ENCODE measurements around the gene TRMT61A. TPM values are rescaled to one million over a fixed set of nuclear protein-coding genes. Genes with fewer than 3 reads are reported as not detected.

TRMT61A gene
- total and polyA plus RNA-seq, 2 donors (not counting 3 experiments of a cell fraction or from before 2014, with no cell fraction given), result 6.8 to 10.6 TPM

- no peak overlapping the region for H3K27ac ChIP-seq (ENCODE audit: insufficient read depth, low read depth, low read length)
- ChIA-PET POLR2A (no interaction called here), CTCF (interaction anchor here (2.0 kb wide), 1 partner anchor 16 kb away, joined by 5 read pairs; no protein-coding TSS in a partner anchor)
- DNase-seq (ENCODE audit: low read depth, low spot score) (peak; percentile 88), FAIRE-seq (peak; percentile 81)
- BruUV-seq (replicated peaks), result no TSS peak
- no peaks in the 10 kb centered on the region for H3K27me3 ChIP-seq (ENCODE audit: control insufficient read depth in 2 of 2, insufficient read depth in 2 of 2, low read length in 2 of 2)
- no peak for TF ChIP-seq POLR2A (IDR thresholded peaks at IDR 0.05; ENCODE audit: low read depth, low read length)
- TF ChIP-seq, protein P1, sequence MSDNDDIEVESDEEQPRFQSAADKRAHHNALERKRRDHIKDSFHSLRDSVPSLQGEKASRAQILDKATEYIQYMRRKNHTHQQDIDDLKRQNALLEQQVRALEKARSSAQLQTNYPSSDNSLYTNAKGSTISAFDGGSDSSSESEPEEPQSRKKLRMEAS (IDR thresholded peaks at IDR 0.05; ENCODE audit: insufficient read depth, insufficient read length), result no peak
- no peak for TF ChIP-seq EZH2 (IDR thresholded peaks at IDR 0.05; ENCODE audit: borderline replicate concordance, low read depth, low read length, severe bottlenecking)
- TF ChIP-seq GATA2 (IDR thresholded peaks at IDR 0.05; ENCODE audit: insufficient read depth, insufficient read length, low read depth, low read length), result no peak
- TF ChIP-seq MYC (IDR thresholded peaks at IDR 0.05; ENCODE audit: low read depth, low read length), result no peak
- TF ChIP-seq CTCF (IDR thresholded peaks at IDR 0.05; ENCODE audit: extremely low read depth in 1 of 2, insufficient read depth in 1 of 2, low read depth in 1 of 2, low read length in 2 of 2), result no peak
- no peak for TF ChIP-seq POLR2AphosphoS5 (IDR thresholded peaks at IDR 0.05; ENCODE audit: insufficient read depth, low read depth, low read length)
- TF ChIP-seq JUN (IDR thresholded peaks at IDR 0.05; ENCODE audit: borderline replicate concordance, insufficient read depth, insufficient read length, low read depth), result no peak
- no peak for TF ChIP-seq FOS (IDR thresholded peaks at IDR 0.05; ENCODE audit: borderline replicate concordance, insufficient read depth, low read length)
- no peak overlapping the region for H3K4me2 ChIP-seq (ENCODE audit: insufficient read depth, low read length)
- H3K9ac ChIP-seq (replicated peaks; ENCODE audit: extremely low read depth, insufficient read depth, low read length), result no peak overlapping the region
- intact Hi-C loops (cut with micrococcal nuclease) (no loop called here), dilution Hi-C loops (cut with MboI; ENCODE audit: extremely low pct_ligation_motif_present, low sequenced_read_pairs) (no loop called here)
- H3K4me3 ChIP-seq (replicated peaks in 1 of 3; ENCODE audit: insufficient read depth in 1 of 3, low read depth in 1 of 3, low read length in 3 of 3), result no peak overlapping the region
- no peak overlapping the region for H2AFZ ChIP-seq (ENCODE audit: low read depth, low read length)
- H3K9me1 ChIP-seq (replicated peaks; ENCODE audit: control insufficient read depth, extremely low read depth, insufficient read depth, low read length), result no peaks in the 10 kb centered on the region
- H3K4me1 ChIP-seq (ENCODE audit: control insufficient read depth, extremely low read depth, insufficient read depth, low read length), result peaks cover 8% of the 10 kb centered on the region
- peaks cover 10 to 13% of the 10 kb centered on the region in 2 experiments for H3K36me3 ChIP-seq (ENCODE audit: control insufficient read depth in 2 of 2, extremely low read depth in 1 of 2, insufficient read depth in 2 of 2, low read length in 2 of 2)
- no peaks in the 10 kb centered on the region for H3K9me3 ChIP-seq (replicated peaks; ENCODE audit: control insufficient read depth, insufficient read depth, low read length)
- no peaks in the 10 kb centered on the region for H3K79me2 ChIP-seq (ENCODE audit: control insufficient read depth, insufficient read depth, low read length)
- H4K20me1 ChIP-seq (replicated peaks; ENCODE audit: control insufficient read depth, extremely low read depth, insufficient read depth, low read length), result peaks cover 3% of the 10 kb centered on the region
Observed at GRCh38 chr14:103483600-103483999, 45.4 kb upstream of the TRMT61A start.
